Measurements from ENCODE around the gene SLC38A8.

DNA sequence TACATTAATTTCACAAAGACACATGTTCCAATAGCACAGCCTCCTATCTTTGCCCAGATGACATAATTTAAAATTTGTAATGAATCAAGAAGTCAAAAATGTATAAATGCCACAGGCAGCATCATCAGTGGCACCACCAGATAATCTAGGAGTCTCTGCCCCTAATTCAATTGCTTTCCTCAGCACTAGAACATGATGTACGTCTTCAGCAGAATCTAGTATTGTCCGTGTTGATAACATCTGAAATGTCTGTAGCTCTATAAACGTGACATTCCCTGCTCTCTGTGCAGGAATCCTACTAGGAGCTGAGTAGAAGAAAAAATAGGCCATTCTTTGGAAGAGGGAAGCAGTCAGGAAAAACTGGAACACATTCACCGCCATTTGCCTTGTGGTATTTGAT, 21.4 kb upstream of the SLC38A8 start:
- TF ChIP-seq CTCF (IDR thresholded peaks at IDR 0.05) (no peak), POLR2A (IDR thresholded peaks at IDR 0.05) (no peak), EP300 (IDR thresholded peaks at IDR 0.05) (no peak)
